GM10248 (cell line): ENCODE results near the gene EHBP1.

ENCODE experiments used
- CTCF ChIA-PET: fragments of 300-600 bp; sonication (Branson Sonifier 250); formaldehyde crosslinking; extraction: SDS; loops from one replicate; lab custom pipeline; 2021; ENCODE audit warnings: antibody characterized with exemption; lab: Yijun Ruan, JAX
- POLR2A ChIA-PET: fragments of 350-650 bp; sonication (Branson Sonifier 250); formaldehyde crosslinking; extraction: SDS; loops from one replicate; lab custom pipeline; 2020; ENCODE audit warnings: antibody characterized with exemption; lab: Yijun Ruan, JAX
- DNase-seq: peaks from one replicate; pipeline ENCODE4 v3.0.0; 2012; ENCODE audit errors: extremely low spot score
- TF ChIP-seq, protein P1 (sequence below): IDR thresholded peaks from 2 replicates; pipeline ENCODE4 v1.5.1; 2012; ENCODE audit warnings: mild to moderate bottlenecking, low read depth; ENCODE audit errors: extremely low read depth, missing control alignments, control extremely low read depth

Gene EHBP1

DNA sequence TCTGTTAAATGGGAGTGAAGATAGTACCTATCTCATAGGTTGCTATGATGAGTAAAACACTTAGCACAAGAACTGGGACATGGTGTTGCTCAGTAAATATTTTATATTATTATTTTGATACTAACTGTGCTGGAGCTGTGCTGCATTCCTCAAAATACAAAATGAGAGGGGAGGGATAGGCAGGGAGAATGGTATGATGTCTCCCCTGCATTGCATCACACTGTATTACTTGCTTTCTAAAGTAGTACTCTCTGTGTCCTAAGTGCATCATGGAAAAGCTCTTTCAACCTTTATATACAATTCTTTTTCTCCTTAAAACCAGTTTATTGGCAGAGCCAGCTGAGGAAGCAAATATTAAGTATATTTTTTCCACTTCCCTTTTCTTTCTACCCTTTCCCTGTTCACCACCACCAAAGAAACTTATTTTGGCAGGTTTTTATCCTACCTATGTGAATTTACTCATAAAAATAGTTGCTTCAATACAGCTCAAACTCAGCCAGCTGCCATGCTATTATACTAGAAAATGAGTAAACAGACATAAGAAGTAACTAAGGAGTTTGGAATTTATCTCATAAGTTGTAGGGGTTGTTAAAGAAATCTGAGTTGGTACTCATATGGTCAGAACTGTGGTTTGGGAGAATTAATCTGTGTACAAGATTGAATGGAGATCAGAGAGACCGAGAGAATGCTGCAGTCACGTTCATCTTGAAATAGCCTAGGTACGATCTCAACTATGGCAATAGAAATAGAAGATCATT is 60.3 kb downstream of the EHBP1 start:
- TF ChIP-seq, protein P1, sequence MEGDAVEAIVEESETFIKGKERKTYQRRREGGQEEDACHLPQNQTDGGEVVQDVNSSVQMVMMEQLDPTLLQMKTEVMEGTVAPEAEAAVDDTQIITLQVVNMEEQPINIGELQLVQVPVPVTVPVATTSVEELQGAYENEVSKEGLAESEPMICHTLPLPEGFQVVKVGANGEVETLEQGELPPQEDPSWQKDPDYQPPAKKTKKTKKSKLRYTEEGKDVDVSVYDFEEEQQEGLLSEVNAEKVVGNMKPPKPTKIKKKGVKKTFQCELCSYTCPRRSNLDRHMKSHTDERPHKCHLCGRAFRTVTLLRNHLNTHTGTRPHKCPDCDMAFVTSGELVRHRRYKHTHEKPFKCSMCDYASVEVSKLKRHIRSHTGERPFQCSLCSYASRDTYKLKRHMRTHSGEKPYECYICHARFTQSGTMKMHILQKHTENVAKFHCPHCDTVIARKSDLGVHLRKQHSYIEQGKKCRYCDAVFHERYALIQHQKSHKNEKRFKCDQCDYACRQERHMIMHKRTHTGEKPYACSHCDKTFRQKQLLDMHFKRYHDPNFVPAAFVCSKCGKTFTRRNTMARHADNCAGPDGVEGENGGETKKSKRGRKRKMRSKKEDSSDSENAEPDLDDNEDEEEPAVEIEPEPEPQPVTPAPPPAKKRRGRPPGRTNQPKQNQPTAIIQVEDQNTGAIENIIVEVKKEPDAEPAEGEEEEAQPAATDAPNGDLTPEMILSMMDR = no peak
- ChIA-PET POLR2A (no interaction called here), CTCF (interaction anchor here (3.3 to 3.5 kb wide), 2 partner anchors 8 to 309 kb away, joined by 19 to 24 read pairs; no protein-coding TSS in a partner anchor)
- DNase-seq = no peak

DNA sequence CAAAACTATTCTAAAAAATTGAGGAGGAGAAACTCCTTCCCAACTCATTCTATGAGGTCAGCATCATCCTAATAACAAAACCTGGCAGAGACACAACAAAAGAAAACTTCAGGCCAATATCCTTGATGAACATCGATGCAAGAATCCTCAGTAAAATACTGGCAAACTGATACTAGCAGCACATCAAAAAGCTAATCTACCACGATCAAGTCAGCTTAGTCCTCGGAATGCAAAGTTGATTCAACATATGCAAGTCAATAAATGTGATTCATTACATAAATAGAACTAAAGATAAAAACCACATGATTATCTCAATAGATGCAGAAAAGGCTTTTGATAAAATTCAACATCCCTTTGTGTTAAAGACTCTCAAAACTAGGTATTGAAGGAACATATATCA is 63.1 kb downstream of the EHBP1 start:
- DNase-seq = no peak
- ChIA-PET CTCF (interaction anchor here (0.8 to 12.5 kb wide), 4 partner anchors 12 to 310 kb away, joined by 3 to 243 read pairs (median 4); no protein-coding TSS in a partner anchor), POLR2A (no interaction called here)
- TF ChIP-seq, protein P1 = no peak

DNA sequence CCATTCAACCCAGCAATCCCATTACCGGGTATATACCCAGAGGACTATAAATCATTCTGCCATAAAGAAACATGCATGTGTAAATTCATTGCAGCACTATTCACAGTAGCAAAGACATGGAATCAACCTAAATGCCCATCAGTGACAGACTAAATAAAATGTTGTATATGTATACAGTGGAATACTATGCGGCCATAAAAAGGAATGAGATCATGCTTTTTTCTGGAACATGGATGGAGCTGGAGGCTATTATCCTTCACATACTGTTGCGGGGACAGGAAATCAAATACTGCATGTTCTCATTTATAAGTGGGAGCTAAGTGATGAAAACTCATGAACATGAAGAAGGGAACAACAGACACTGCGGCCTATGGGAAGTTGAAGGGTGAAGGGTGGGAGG is 65.1 kb downstream of the EHBP1 start:
- TF ChIP-seq, protein P1 = no peak
- ChIA-PET POLR2A (no interaction called here), CTCF (interaction anchor here (12.5 kb wide), 1 partner anchor 312 kb away, joined by 243 read pairs; no protein-coding TSS in a partner anchor)
- DNase-seq = no peak

DNA sequence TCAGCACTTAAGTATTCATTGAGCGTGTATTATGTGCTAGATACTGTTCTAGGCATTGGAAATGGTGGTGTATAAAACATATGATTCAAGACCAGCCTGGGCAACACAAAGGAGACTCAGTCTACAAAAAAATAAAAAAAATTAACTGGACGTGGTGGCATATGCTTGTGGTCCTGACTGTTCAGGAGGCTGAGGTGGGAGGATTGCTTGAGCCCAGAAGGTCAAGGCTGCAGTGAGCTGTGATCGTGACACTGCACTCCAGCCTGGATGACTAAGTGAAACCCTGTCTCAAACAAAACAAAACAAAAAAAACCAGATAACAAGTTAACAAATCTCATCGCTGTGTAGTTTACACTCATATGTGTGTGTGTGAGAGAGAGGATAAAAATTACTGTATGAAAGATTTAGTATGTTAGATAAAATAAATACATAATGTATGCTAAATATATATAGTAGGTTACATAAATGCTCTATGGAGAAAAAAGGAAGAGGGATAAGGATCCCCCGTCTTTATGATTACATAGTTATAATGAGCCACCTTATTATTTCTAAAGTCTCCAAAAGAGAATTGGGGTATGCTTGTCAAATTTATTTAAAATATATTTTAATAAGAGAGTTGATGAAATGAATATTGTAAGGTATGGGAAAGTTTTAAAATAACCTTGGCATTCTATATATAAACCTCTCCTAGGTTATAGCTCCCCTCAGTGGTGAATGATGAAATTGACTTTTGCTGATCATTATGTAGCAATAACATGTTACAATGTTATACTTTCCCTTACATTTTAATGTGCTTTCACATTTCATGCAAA is 69.2 kb downstream of the EHBP1 start:
- ChIA-PET POLR2A (no interaction called here), CTCF (interaction anchor here (0.8 to 12.5 kb wide), 29 partner anchors 10 to 781 kb away, joined by 3 to 243 read pairs (median 4); no protein-coding TSS in a partner anchor)
- peak; percentile 28 for DNase-seq
- TF ChIP-seq, protein P1 = peak; percentile 55

DNA sequence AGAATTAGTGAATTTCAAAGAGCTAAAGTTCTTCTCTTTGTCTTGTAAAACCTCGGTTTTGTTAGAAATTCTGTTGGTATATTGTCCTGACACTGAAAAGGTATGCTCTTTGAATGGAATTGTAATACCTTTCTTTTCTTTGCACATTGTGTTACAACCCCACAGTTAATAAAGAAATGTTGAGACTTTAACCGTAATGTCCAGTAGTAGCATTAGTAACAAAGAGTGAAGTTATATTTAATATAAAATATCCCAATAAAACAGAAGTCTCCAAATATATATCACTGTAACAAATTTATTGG is 69.8 kb downstream of the EHBP1 start:
- ChIA-PET CTCF (interaction anchor here (0.8 to 12.5 kb wide), 29 partner anchors 9 to 782 kb away, joined by 3 to 243 read pairs (median 4); no protein-coding TSS in a partner anchor), POLR2A (no interaction called here)
- DNase-seq = no peak
- TF ChIP-seq, protein P1 = no peak

DNA sequence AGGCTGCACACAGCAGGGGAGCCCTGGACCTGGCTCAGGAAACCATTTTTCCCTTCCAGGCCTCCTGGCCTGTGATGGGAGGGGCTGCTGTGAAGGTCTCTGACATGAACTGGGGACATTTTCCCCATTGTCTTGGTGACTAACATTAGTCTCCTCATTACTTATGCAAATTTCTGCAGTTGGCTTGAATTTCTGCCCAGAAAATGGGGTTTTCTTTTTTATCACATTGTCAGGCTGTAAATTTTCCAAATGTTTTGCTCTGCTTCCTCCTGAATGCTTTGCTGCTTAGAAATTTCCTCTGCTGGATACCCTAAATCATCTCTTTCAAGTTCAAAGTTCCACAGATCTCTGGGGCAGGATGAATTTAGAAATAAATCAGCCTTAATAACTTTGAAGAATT is 78.2 kb downstream of the EHBP1 start:
- ChIA-PET CTCF (no interaction called here), POLR2A (no interaction called here)
- DNase-seq = no peak
- TF ChIP-seq, protein P1 = no peak
